Fibroblast of mammary gland (primary cell): ENCODE measurements around the gene PLCB4.
"Not testable (repeated sequence)": the region's sequence is repeated elsewhere in the genome, so short reads cannot be mapped to it uniquely, and the experiment has no call there.

Experiments used
- DNase-seq: peaks from one replicate; pipeline ENCODE4 v3.0.0-alpha.2; 2010; ENCODE audit warnings: low read depth
- H3K4me3 ChIP-seq: 2 replicates; pipeline ENCODE4 v1.5.1; 2011; ENCODE audit warnings: low read depth, mild to moderate bottlenecking, low read length, moderate library complexity; ENCODE audit not compliant: control insufficient read depth
- CTCF ChIP-seq: conservative IDR thresholded peaks from 2 replicates; pipeline ENCODE4 v1.5.1; 2011; ENCODE audit warnings: low read depth, low read length, inconsistent platforms; ENCODE audit not compliant: control insufficient read depth, insufficient read depth

PLCB4 gene

GRCh38 chr20:9036593-9036992 lies 32.3 kb upstream of the PLCB4 start:
- TF ChIP-seq CTCF = no peak
- no peak for DNase-seq
- H3K4me3 ChIP-seq = no peak overlapping the region

- TF ChIP-seq CTCF = no peak
- no peak overlapping the region for H3K4me3 ChIP-seq
- peak; percentile 85 for DNase-seq
Measured at GRCh38 chr20:9038791-9039535, 29.9 kb upstream of the PLCB4 start.

DNA sequence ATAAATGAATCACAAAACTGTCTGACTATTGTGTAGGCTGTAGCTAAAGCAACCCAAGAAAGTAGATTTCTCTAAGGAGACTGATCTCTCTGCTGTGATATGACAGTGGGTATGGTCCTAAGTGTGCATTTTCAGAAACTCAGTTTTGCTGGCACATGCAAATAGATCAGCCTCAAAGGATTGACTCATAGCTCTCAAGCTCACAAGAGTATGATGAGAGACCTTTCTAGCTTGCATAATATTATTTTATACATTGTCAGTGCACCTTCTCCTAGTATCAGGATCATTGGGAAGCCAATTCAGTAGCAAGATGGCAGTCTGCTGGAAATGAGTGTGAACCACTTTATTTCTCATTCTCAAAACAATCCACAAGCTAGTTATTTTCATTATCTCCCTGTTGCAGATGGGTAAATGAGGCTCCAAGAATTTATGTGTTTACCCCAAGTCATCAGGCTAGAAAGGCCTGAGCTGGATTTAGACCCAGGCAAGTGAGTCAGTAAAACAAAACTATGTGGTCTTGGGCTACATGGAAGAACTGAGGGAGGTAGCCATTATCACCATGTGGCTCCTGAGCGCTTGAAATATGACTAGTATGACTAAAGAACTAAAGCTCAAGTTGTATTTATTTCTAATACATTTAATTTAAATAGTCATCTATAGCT lies 27.9 kb upstream of the PLCB4 start:
- no peak overlapping the region for H3K4me3 ChIP-seq
- DNase-seq = peak; percentile 78
- no peak for TF ChIP-seq CTCF

DNA sequence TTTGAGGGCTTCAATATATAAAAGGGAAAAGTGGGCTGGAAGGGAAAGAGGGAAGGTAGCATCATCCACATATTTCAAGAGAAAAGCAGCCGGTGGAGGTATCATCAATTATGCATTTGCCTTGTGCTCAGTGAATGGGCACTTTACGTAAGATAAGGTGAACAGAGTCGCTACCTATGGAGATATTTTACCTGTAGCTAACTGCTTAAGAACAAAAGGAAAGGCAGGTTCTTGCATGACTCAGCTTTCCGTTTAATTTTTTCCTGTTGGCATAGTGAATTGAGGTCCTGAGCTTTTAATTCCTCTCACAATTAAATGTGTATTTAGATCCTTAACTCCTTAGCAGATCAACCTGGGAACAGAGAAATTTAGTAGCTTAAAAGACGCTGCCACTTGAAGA lies 25.5 kb upstream of the PLCB4 start:
- H3K4me3 ChIP-seq = no peak overlapping the region
- TF ChIP-seq CTCF = no peak
- DNase-seq = no peak

GRCh38 chr20:9047928-9048327 lies 21.0 kb upstream of the PLCB4 start:
- DNase-seq, H3K4me3 ChIP-seq: not testable (repeated sequence)

DNA sequence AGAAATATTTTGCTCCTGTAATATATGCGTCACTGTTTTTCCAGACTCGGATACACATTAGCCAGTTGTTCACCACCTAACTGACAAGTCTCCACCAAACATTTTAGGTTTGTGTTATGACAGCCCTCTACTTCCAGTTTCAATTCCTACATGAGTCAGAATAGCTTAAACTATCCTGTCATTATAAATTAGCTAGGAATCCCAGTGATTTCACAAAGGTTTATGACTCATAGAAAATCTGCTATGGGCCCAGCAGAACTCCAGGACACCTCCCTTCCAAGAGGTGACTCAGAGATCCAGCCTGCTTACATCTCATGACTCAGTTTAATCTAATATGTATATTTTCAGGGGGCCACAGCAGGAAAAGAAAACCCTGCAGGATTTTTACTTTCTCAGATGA lies 17.4 kb upstream of the PLCB4 start:
- no peak overlapping the region for H3K4me3 ChIP-seq
- peak; percentile 99 for DNase-seq

More for the DNA sequence above, 17.4 kb upstream of the PLCB4 start:
- no peak for TF ChIP-seq CTCF
